Activated CD8-positive, alpha-beta T cell treated with anti-CD3 and anti-CD28 coated beads, Interleukin-2, amount 10 ng/mL, durations not matched to agents 7 days and 5 days (primary cell): ENCODE results near the gene SPX. TPM values are rescaled to one million over a fixed set of nuclear protein-coding genes. Genes with fewer than 3 reads are reported as not detected.

Source experiments
- ATAC-seq: fragments of 150-1000 bp; cut with Tn5 transposase; one replicate; pipeline ENCODE4 v1.10.0; 2021; ENCODE audit warnings: moderate library complexity
- CTCF ChIA-PET: fragments of 350-600 bp; sonication (Branson Sonifier 250); formaldehyde crosslinking; loops from one replicate; lab custom pipeline; 2021; ENCODE audit warnings: antibody characterized with exemption; lab: Charles Lee
- POLR2A ChIA-PET: fragments of 350-600 bp; sonication (Branson Sonifier 250); formaldehyde crosslinking; loops from one replicate; lab custom pipeline; 2021; ENCODE audit warnings: antibody characterized with exemption; lab: Charles Lee
- DNase-seq: peaks from one replicate; pipeline ENCODE4 v3.0.0-alpha.2; 2020
- H3K27ac Mint-ChIP-seq: one replicate; pipeline ENCODE4 v1.8.0; 2021; ENCODE audit warnings: mild to moderate bottlenecking, mixed read lengths
- H3K27me3 Mint-ChIP-seq: one replicate; pipeline ENCODE4 v1.8.0; 2021; ENCODE audit warnings: low read depth, mixed read lengths
- H3K36me3 Mint-ChIP-seq: one replicate; pipeline ENCODE4 v1.8.0; 2021; ENCODE audit warnings: low read depth, mixed read lengths
- H3K4me1 Mint-ChIP-seq: one replicate; pipeline ENCODE4 v1.8.0; 2021; ENCODE audit warnings: low read depth, mixed read lengths
- H3K4me3 Mint-ChIP-seq: one replicate; pipeline ENCODE4 v1.8.0; 2021; ENCODE audit warnings: mild to moderate bottlenecking, mixed read lengths
- H3K9me3 Mint-ChIP-seq: one replicate; pipeline ENCODE4 v1.8.0; 2022; ENCODE audit warnings: mixed read lengths; ENCODE audit not compliant: insufficient read depth
- total RNA-seq, 2 experiments: library from RNA; stranded (reverse); gene quantifications; one replicate each; pipeline ENCODE4 v1.2.3, GENCODE V29; 2021

The SPX gene, protein sequence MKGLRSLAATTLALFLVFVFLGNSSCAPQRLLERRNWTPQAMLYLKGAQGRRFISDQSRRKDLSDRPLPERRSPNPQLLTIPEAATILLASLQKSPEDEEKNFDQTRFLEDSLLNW
- total RNA-seq: not detected

DNA sequence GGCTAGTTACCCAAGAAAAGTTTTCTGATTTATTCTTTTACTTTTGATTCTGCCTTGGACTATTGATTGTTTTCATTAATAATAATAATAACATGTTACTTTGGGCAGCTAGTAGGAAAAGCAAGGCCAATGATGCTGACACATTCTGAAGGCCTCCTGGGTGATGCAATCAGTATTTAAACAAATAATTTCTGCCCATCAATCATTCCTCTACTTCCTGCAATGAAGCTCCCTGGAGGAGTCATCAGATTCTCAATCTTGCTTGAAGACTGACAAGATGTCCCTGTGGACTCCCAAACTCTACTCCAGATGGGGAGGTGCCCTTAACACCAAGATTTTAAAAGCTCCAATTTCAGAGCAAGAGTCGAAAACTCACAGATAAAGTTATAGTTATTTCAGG, at the start of gene SPX:
Gene SPX, plus strand, starts transcription at position 244 of the 400 bp plus-strand sequence. CDS start 177 bp downstream, outside the sequence.
- no peak for DNase-seq
- no peak for ATAC-seq
- Mint-ChIP-seq H3K27ac (no peak within 1 kb of the TSS), H3K4me1 (peaks cover 4% of the 10 kb centered on the region), H3K27me3 (peaks cover 40% of the 10 kb centered on the region), H3K9me3 (no peaks in the 10 kb centered on the region), H3K4me3 (peak within 1 kb of the TSS; percentile 46), H3K36me3 (no peaks in the 10 kb centered on the region)
- POLR2A ChIA-PET: no interaction called here
- CTCF ChIA-PET: interaction anchor here (0.7 to 1.2 kb wide), 3 partner anchors 16 to 230 kb away, joined by 3 to 4 read pairs (median 3); partner anchors contain the start of gene GOLT1B

DNA sequence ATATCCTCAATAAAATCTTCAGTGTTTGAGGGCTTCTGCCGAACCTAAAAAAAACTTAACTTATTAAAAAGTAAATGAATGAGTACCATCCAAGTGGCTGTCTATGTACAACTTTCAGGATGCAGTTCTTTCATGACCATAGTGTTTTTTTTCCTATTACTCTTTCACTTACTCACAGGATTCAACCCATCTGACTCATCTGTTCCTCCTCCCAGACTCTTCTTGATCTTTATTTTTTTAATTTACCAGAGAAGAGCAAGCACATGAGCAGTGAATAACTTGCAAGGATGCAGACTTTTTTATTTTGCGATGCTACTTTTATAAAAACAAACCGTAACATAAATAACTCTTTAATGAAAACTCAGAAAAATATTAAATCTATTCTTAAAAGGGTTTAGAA, 49.1 kb upstream of the SPX start:
- ATAC-seq (no peak), DNase-seq (no peak)
- no peaks in the 10 kb centered on the region for H3K4me1 Mint-ChIP-seq
- CTCF ChIA-PET: no interaction called here
- H3K4me3 Mint-ChIP-seq: no peak overlapping the region
- POLR2A ChIA-PET: no interaction called here
- no peaks in the 10 kb centered on the region for H3K27me3 Mint-ChIP-seq
- H3K36me3 Mint-ChIP-seq: peaks cover 39% of the 10 kb centered on the region
- no peaks in the 10 kb centered on the region for H3K9me3 Mint-ChIP-seq
- H3K27ac Mint-ChIP-seq: no peak overlapping the region

DNA sequence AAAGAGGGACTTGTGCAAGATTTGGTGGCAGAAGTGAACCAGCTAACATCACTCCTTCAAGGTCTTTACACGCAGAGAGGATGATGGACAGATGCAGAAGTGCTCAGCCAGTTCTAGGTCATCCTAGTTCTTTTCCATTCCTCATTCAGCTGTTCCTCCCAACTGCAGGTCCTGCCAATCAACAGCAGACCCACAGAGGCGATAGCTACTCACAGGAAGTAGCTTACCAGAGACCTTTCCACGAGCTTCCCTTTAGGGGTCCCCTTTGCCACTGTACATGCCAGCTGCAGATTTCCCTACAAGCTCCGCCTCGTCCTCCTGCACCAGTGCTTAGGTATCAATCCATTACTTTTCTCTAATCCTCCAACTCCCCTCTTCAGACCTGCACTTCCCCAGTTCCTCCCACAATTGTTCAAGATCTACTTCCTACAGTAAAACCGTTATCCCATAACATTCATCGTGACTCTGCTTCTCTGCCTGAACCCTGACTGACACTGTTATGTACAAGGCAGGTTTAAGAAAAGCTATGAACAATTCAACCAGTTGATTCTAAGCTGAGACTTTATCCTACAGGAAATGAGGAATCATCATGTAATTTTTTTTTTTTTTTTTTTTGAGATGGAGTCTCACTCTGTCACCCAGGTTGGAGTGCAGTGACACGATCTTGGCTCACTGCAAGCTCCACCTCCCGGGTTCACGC, 47.2 kb upstream of the SPX start:
- Mint-ChIP-seq H3K9me3 (no peaks in the 10 kb centered on the region), H3K27ac (no peak overlapping the region), H3K36me3 (peaks cover 27% of the 10 kb centered on the region), H3K4me1 (no peaks in the 10 kb centered on the region), H3K27me3 (no peaks in the 10 kb centered on the region), H3K4me3 (no peak overlapping the region)
- CTCF ChIA-PET: interaction anchor here (0.7 to 1.5 kb wide), 6 partner anchors 13 to 231 kb away, joined by 3 to 5 read pairs (median 3); partner anchors contain the start of genes GOLT1B and RECQL
- peak; percentile 23 for ATAC-seq
- DNase-seq: no peak
- POLR2A ChIA-PET: interaction anchor here (1.2 to 1.3 kb wide), 2 partner anchors 23 to 49 kb away, joined by 3 to 5 read pairs; partner anchors contain the start of genes GOLT1B and RECQL

DNA sequence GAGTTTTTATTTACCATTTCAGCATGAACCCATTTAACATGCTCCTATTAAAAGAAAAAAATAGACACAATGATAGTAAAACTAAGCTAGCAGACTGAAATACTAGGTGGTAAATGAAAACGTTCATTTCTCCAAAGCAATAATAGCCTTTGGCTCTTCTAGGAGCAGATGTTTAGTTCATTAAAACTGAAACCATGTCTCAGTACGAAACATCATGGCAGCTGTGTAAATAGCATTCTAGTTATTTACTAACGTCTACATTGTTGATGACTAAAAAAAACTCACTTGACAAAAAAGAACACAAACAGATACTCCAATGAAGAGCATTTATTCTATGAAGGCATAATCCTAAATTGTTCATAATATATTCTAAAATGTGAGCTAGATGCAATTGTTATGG, 42.6 kb upstream of the SPX start:
- Mint-ChIP-seq H3K36me3 (peaks cover 16% of the 10 kb centered on the region), H3K4me3 (no peak overlapping the region), H3K27me3 (no peaks in the 10 kb centered on the region), H3K27ac (no peak overlapping the region), H3K4me1 (no peaks in the 10 kb centered on the region), H3K9me3 (no peaks in the 10 kb centered on the region)
- CTCF ChIA-PET: interaction anchor here (1.4 kb wide), 1 partner anchor 196 kb away, joined by 3 read pairs; no protein-coding TSS in a partner anchor
- DNase-seq (no peak), ATAC-seq (no peak)
- POLR2A ChIA-PET: interaction anchor here (1.5 kb wide), 1 partner anchor 18 kb away, joined by 4 read pairs; the partner anchor contains the start of gene GOLT1B

DNA sequence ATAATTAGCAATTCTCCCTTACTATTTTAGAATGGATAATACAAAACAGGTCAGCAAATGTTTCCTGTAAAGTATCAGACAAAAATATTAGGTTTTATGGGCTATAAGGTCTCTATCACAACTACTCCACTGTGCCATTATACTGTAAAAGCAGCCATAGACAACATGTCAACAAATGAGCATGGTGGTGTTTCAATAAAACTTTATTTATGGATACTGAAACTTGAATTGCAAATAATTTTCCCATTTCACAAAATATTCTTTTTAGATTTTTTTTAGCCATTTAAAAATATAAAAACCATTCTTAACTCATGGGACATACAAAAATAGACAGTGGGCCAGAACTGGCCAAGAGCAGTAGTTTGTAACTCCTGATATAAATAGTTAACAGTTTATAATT, 40.1 kb upstream of the SPX start:
- ChIA-PET POLR2A (no interaction called here), CTCF (no interaction called here)
- Mint-ChIP-seq H3K36me3 (peaks cover 32% of the 10 kb centered on the region), H3K4me1 (no peaks in the 10 kb centered on the region), H3K27me3 (no peaks in the 10 kb centered on the region), H3K4me3 (no peak overlapping the region), H3K9me3 (no peaks in the 10 kb centered on the region), H3K27ac (no peak overlapping the region)
- DNase-seq (no peak), ATAC-seq (no peak)

DNA sequence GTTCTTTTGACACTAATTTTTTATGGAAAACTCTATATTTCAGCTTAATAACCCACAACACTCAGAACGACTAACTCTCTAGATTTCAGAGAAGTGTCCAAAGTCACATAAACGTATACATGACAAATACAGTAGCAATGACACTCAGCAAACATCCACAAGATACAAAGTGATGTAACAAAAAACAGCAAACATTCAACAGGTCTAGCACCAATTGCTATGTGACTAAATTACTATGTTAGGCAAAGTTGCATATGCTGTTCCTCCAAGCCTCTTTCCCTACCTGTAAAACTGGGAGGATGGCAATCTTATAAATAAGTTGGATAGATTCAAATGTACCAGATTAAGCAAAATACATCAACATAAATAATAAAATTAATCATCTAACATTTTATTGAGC, 26.3 kb upstream of the SPX start:
- Mint-ChIP-seq H3K4me1 (peaks cover 46% of the 10 kb centered on the region), H3K27ac (no peak overlapping the region), H3K4me3 (peak overlapping the region; percentile 44), H3K36me3 (peaks cover 45% of the 10 kb centered on the region), H3K27me3 (no peaks in the 10 kb centered on the region), H3K9me3 (no peaks in the 10 kb centered on the region)
- ChIA-PET POLR2A (no interaction called here), CTCF (interaction anchor here (1.0 to 3.8 kb wide), 2 partner anchors 21 to 181 kb away, joined by 3 to 15 read pairs; no protein-coding TSS in a partner anchor)
- ATAC-seq (no peak), DNase-seq (no peak)

DNA sequence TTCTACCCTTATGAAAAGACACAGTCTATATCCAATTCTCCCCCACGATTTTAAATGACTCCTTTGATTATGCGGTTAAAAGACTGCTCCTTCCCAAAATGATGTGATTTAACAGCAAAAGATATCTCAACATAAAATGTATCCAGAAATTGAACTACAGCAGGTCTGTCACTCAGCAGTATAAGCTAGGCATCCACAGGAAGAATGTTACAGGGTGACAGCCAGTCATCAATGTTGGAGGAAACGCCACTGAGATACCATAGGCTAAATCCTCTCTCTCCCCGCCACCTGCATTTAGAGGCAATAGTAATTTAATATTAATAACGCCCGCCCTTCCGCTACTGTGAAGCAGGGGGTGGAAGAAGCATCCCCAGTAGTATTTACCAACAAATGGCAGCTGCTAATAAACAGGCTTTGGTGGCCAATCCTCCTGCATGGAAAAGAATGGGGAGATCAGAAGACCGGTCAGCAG, 25.3 kb upstream of the SPX start:
- ChIA-PET CTCF (interaction anchor here (1.2 to 3.8 kb wide), 3 partner anchors 9 to 180 kb away, joined by 3 to 15 read pairs (median 5); no protein-coding TSS in a partner anchor), POLR2A (interaction anchor here (1.0 to 2.6 kb wide), 11 partner anchors 10 to 179 kb away, joined by 3 to 29 read pairs (median 5); partner anchors contain the start of genes LDHB and PYROXD1)
- H3K27me3 Mint-ChIP-seq: no peaks in the 10 kb centered on the region
- ATAC-seq (peak; percentile 2), DNase-seq (no peak)
- peaks cover 38% of the 10 kb centered on the region for H3K36me3 Mint-ChIP-seq
- H3K4me3 Mint-ChIP-seq: no peak overlapping the region
- no peak overlapping the region for H3K27ac Mint-ChIP-seq
- H3K9me3 Mint-ChIP-seq: no peaks in the 10 kb centered on the region
- peaks cover 53% of the 10 kb centered on the region for H3K4me1 Mint-ChIP-seq

DNA sequence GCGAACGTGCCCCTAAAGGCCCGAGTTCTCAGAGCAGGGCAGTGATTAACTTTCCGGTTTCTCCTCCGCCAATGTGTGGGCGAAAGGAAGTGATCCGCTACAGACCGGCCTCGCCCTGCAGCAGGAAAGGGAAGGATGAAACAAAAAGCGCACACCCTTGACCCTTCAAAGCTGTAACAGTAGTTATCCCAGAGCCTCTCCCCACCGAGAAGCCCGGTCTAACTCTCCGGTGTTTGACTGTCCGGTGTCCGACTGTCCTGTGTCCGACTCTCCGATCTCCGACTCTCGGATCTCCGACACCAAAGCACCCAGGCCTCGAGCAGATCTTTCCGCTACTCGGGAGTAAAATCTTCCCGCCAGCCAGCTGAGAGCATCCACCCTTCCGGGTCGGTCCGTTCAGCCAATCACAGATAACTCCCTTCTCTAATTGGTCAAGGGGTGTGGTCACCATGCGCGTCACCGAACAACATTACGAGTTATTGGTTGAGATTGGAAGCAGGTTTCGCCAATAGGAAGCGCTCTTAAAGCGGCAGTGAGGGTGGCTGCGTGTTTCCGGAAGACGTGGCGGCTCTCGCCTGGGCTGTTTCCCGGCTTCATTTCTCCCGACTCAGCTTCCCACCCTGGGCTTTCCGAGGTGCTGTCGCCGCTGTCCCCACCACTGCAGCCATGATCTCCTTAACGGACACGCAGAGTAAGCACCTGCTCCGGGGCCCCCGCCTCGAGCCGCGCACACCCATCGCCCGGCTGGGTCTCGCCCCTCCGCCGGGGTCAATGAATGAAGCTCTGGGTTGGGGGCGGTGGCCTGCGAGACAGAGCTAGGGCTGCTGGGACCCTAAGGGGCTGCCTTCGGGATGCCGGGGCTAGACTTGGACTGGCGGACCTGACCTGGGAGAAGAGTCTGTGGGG, 24.6 kb upstream of the SPX start, which contains the start of the genes GOLT1B and RECQL:
Gene GOLT1B, plus strand, starts transcription at position 532 of the 906 bp plus-strand sequence. Its CDS starts 135 bp downstream, at position 667.
Gene RECQL, minus strand, starts transcription at position 378 of the 906 bp plus-strand sequence. CDS start 2,065 bp downstream, outside the sequence.
- H3K27ac Mint-ChIP-seq: no peak within 1 kb of the TSS
- H3K27me3 Mint-ChIP-seq: no peaks in the 10 kb centered on the region
- ChIA-PET POLR2A (interaction anchor here (0.6 to 2.6 kb wide), 21 partner anchors 9 to 515 kb away, joined by 3 to 29 read pairs (median 4); partner anchors contain the start of genes LDHB and PYROXD1), CTCF (interaction anchor here (1.0 to 3.8 kb wide), 6 partner anchors 9 to 179 kb away, joined by 3 to 15 read pairs (median 3); no protein-coding TSS in a partner anchor)
- no peak within 1 kb of the TSS for H3K4me3 Mint-ChIP-seq
- ATAC-seq (peak; percentile 95), DNase-seq (peak; percentile 96)
- peaks cover 54% of the 10 kb centered on the region for H3K4me1 Mint-ChIP-seq
- peaks cover 34% of the 10 kb centered on the region for H3K36me3 Mint-ChIP-seq
- no peaks in the 10 kb centered on the region for H3K9me3 Mint-ChIP-seq

DNA sequence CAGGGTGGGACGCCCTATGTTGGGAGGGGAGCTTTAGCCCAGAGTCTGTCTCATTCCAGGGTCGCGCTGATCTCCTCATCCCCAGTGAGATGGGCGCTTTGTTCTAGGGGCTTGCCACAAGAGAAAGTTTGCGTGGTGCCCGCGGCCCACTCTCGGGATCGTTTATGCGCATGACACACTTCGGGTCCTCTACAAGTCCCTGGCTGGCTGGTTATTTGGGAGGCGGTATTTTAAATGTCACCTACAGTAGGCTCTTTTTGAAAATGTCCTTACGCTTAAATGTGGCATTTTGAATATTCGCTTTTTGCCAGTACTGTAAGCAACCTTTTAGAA, 24.0 kb upstream of the SPX start:
- DNase-seq (no peak), ATAC-seq (no peak)
- CTCF ChIA-PET: interaction anchor here (1.0 to 3.8 kb wide), 5 partner anchors 8 to 178 kb away, joined by 3 to 15 read pairs (median 3); no protein-coding TSS in a partner anchor
- Mint-ChIP-seq H3K36me3 (peaks cover 29% of the 10 kb centered on the region), H3K4me3 (no peak overlapping the region), H3K27ac (no peak overlapping the region), H3K4me1 (peaks cover 54% of the 10 kb centered on the region), H3K9me3 (no peaks in the 10 kb centered on the region), H3K27me3 (no peaks in the 10 kb centered on the region)
- POLR2A ChIA-PET: interaction anchor here (0.6 to 2.6 kb wide), 16 partner anchors 8 to 177 kb away, joined by 3 to 29 read pairs (median 4); partner anchors contain the start of genes LDHB and PYROXD1

DNA sequence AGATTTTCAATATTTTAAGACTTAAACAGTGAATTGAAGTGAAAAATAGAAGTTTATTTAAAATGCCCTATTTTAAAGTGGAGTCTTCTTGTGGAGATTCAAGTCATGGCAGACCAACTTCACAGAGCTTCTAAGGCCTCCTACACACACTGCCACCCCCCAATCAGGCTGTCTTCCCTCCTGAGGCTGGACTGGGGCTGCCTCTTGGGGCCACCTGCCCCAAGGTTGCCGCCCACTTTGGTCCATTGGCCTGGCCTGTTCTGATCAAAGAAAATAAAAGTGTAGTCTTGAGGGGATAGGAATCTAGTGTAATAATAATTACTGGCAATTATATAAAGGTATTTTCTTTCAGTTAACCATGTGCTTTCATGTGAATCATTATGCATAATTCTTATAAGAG, 23.2 kb upstream of the SPX start:
- Mint-ChIP-seq H3K36me3 (peaks cover 23% of the 10 kb centered on the region), H3K9me3 (no peaks in the 10 kb centered on the region), H3K27me3 (no peaks in the 10 kb centered on the region), H3K4me3 (no peak overlapping the region), H3K4me1 (peaks cover 49% of the 10 kb centered on the region), H3K27ac (no peak overlapping the region)
- POLR2A ChIA-PET: interaction anchor here (1.2 to 2.6 kb wide), 2 partner anchors 116 to 155 kb away, joined by 3 to 22 read pairs; partner anchors contain the start of gene LDHB
- ATAC-seq (no peak), DNase-seq (no peak)
- CTCF ChIA-PET: interaction anchor here (1.2 to 3.8 kb wide), 2 partner anchors 24 to 178 kb away, joined by 3 to 15 read pairs; no protein-coding TSS in a partner anchor
